EH (cell line): ENCODE data around the gene PRR14.

ENCODE experiments used
- DNase-seq: peaks from one replicate; pipeline ENCODE4 v3.0.0-alpha.2; 2015; ENCODE audit warnings: low read depth

Gene PRR14

GRCh38 chr16:30659507-30660423 is 9.0 kb downstream of the PRR14 start:
- DNase-seq, result peak; percentile 27

- peak; percentile 30 for DNase-seq
Observed at GRCh38 chr16:30660424-30661261, 9.9 kb downstream of the PRR14 start.

- no peak for DNase-seq
Observed at GRCh38 chr16:30662449-30662848, 11.7 kb downstream of the PRR14 start.

- DNase-seq, result no peak
Observed at GRCh38 chr16:30663038-30663437, 12.3 kb downstream of the PRR14 start.

- no peak for DNase-seq
Observed at GRCh38 chr16:30663820-30664219, 13.1 kb downstream of the PRR14 start.

- no peak for DNase-seq
Observed at GRCh38 chr16:30664616-30665109, 13.9 kb downstream of the PRR14 start.

- no peak for DNase-seq
Observed at GRCh38 chr16:30665155-30665829, 14.5 kb downstream of the PRR14 start.

- no peak for DNase-seq
Observed at GRCh38 chr16:30665830-30666190, 15.1 kb downstream of the PRR14 start.

GRCh38 chr16:30666681-30667080 is 15.9 kb downstream of the PRR14 start:
- DNase-seq, result peak; percentile 11

- no peak for DNase-seq
Observed at GRCh38 chr16:30667361-30667905, 16.7 kb downstream of the PRR14 start.

- no peak for DNase-seq
Observed at GRCh38 chr16:30668393-30668792, 17.6 kb downstream of the PRR14 start.

GRCh38 chr16:30669026-30669902 is 18.5 kb downstream of the PRR14 start:
- no peak for DNase-seq

- no peak for DNase-seq
Observed at GRCh38 chr16:30669903-30670824, 19.4 kb downstream of the PRR14 start.

GRCh38 chr16:30675143-30675542 is 24.4 kb downstream of the PRR14 start:
- no peak for DNase-seq

GRCh38 chr16:30677931-30678585 is 27.3 kb downstream of the PRR14 start:
- DNase-seq, result no peak

GRCh38 chr16:30678586-30678970 is 27.8 kb downstream of the PRR14 start:
- DNase-seq, result no peak

- no peak for DNase-seq
Observed at GRCh38 chr16:30680326-30680725, 29.6 kb downstream of the PRR14 start.

- DNase-seq, result no peak
Observed at GRCh38 chr16:30688701-30689100, 37.9 kb downstream of the PRR14 start.

- no peak for DNase-seq
Observed at GRCh38 chr16:30691907-30692306, 41.1 kb downstream of the PRR14 start.
